Cerebellar nuclear complex (tissue), 1 donor: Measurements from ENCODE around the gene COL19A1.

Experiments
- DNase-seq, 2 experiments: peaks; one replicate each; lab custom pipeline; 2025; lab: John Stamatoyannopoulos, UW

Gene COL19A1

GRCh38 chr6:70168681-70169377 lies 302.5 kb downstream of the COL19A1 start:
- no peak for DNase-seq

GRCh38 chr6:70171236-70171635 lies 304.9 kb downstream of the COL19A1 start:
- DNase-seq = no peak

GRCh38 chr6:70172252-70172651 lies 305.9 kb downstream of the COL19A1 start:
- no peak for DNase-seq

- no peak for DNase-seq
Measured at GRCh38 chr6:70175770-70176169, 309.4 kb downstream of the COL19A1 start.

- no peak for DNase-seq
Measured at GRCh38 chr6:70176842-70177550, 310.6 kb downstream of the COL19A1 start.

- no peak for DNase-seq
Measured at GRCh38 chr6:70180183-70180900, 314.0 kb downstream of the COL19A1 start.

- no peak for DNase-seq
Measured at GRCh38 chr6:70180901-70181599, 314.7 kb downstream of the COL19A1 start.

GRCh38 chr6:70183538-70183937 lies 317.2 kb downstream of the COL19A1 start:
- DNase-seq = no peak

GRCh38 chr6:70184723-70185122 lies 318.4 kb downstream of the COL19A1 start:
- DNase-seq = no peak

- DNase-seq = no peak
Measured at GRCh38 chr6:70186461-70186860, 320.1 kb downstream of the COL19A1 start.

GRCh38 chr6:70188202-70188601 lies 321.8 kb downstream of the COL19A1 start:
- DNase-seq = no peak

GRCh38 chr6:70194421-70194820 lies 328.1 kb downstream of the COL19A1 start:
- DNase-seq = no peak

GRCh38 chr6:70196531-70196930 lies 330.2 kb downstream of the COL19A1 start:
- no peak for DNase-seq

GRCh38 chr6:70198785-70199184 lies 332.4 kb downstream of the COL19A1 start:
- DNase-seq = no peak

GRCh38 chr6:70208235-70208790 lies 342.0 kb downstream of the COL19A1 start:
- no peak for DNase-seq

- no peak for DNase-seq
Measured at GRCh38 chr6:70210462-70210861, 344.1 kb downstream of the COL19A1 start.

- DNase-seq = no peak
Measured at GRCh38 chr6:70215460-70216108, 349.2 kb downstream of the COL19A1 start.

GRCh38 chr6:70216767-70217166 lies 350.4 kb downstream of the COL19A1 start:
- no peak for DNase-seq

GRCh38 chr6:70219943-70220613 lies 353.7 kb downstream of the COL19A1 start:
- no peak for DNase-seq

- no peak for DNase-seq
Measured at GRCh38 chr6:70221025-70221714, 354.8 kb downstream of the COL19A1 start.
